Common myeloid progenitor, CD34-positive (primary cell): ENCODE data around the gene TMEM181.
A peak's percentile ranks its signal among the peaks of the same experiment; 100 is the strongest.

Source experiments
- CTCF ChIA-PET: fragments of 350-600 bp; sonication (Branson Sonifier 250); formaldehyde crosslinking; loops from one replicate; lab custom pipeline; 2021; ENCODE audit warnings: antibody characterized with exemption; lab: Charles Lee
- POLR2A ChIA-PET: fragments of 350-600 bp; sonication (Branson Sonifier 250); formaldehyde crosslinking; loops from one replicate; lab custom pipeline; 2021; ENCODE audit warnings: antibody characterized with exemption; lab: Charles Lee
- DNase-seq, 3 donors: peaks; one replicate each; pipeline versions ENCODE4 v3.0.0 to v3.0.0-alpha.2; 2013
- H3K27ac ChIP-seq, 2 experiments: 1 replicate in 1 of 2; 2 replicates in 1 of 2; pipeline ENCODE4 v1.7.0; 2013; ENCODE audit warnings: inconsistent platforms in 2 of 2, low read length in 2 of 2, mild to moderate bottlenecking in 2 of 2, low read depth in 1 of 2, moderate library complexity in 1 of 2; ENCODE audit not compliant: severe bottlenecking in 2 of 2, insufficient read depth in 1 of 2, poor library complexity in 1 of 2
- H3K27me3 ChIP-seq, 5 experiments: replicated peaks in 2 of 5; 1 replicate in 3 of 5; 2 replicates in 2 of 5; pipeline versions ENCODE4 v1.6.1 to v1.7.0; 2013; ENCODE audit warnings: low read length in 4 of 5, mild to moderate bottlenecking in 2 of 5, moderate library complexity in 2 of 5, inconsistent platforms in 1 of 5; ENCODE audit not compliant: insufficient read depth in 5 of 5, control insufficient read depth in 4 of 5
- H3K36me3 ChIP-seq, 4 experiments: 1 replicate in 2 of 4; 2 replicates in 2 of 4; pipeline versions ENCODE4 v1.6.1 to v1.7.0; 2013; ENCODE audit warnings: low read length in 3 of 4, control low read depth in 1 of 4, mild to moderate bottlenecking in 1 of 4; ENCODE audit not compliant: control insufficient read depth in 4 of 4, insufficient read depth in 4 of 4
- H3K4me1 ChIP-seq, 4 experiments: 1 replicate in 3 of 4; 2 replicates in 1 of 4; pipeline versions ENCODE4 v1.6.1 to v1.7.1; 2013; ENCODE audit warnings: low read length in 3 of 4, mild to moderate bottlenecking in 3 of 4, control low read depth in 1 of 4, inconsistent platforms in 1 of 4, moderate library complexity in 1 of 4; ENCODE audit not compliant: control insufficient read depth in 4 of 4, insufficient read depth in 4 of 4; ENCODE audit errors: control extremely low read depth in 1 of 4
- H3K4me3 ChIP-seq, 7 experiments: 1 replicate in 4 of 7; 2 replicates in 3 of 7; pipeline versions ENCODE4 v1.5.1 to v1.7.0; 2013; ENCODE audit warnings: mild to moderate bottlenecking in 7 of 7, low read length in 6 of 7, moderate library complexity in 6 of 7, inconsistent platforms in 2 of 7, low read depth in 2 of 7, control low read depth in 1 of 7; ENCODE audit not compliant: insufficient read depth in 4 of 7, control insufficient read depth in 1 of 7; ENCODE audit errors: extremely low read depth in 1 of 7
- H3K9me3 ChIP-seq, 5 experiments: 1 replicate in 4 of 5; 2 replicates in 1 of 5; pipeline versions ENCODE4 v1.6.1 to v1.7.1; 2013; ENCODE audit warnings: low read length in 4 of 5, mild to moderate bottlenecking in 2 of 5, inconsistent platforms in 1 of 5, low read depth in 1 of 5, moderate library complexity in 1 of 5; ENCODE audit not compliant: control insufficient read depth in 4 of 5, insufficient read depth in 2 of 5; ENCODE audit errors: control extremely low read depth in 1 of 5
- WGBS: methylation state at CpG from one replicate; pipeline ENCODE4 v1.1.5; 2013; ENCODE audit not compliant: insufficient coverage; 5-methylcytosine and 5-hydroxymethylcytosine counted together

Gene TMEM181

GRCh38 chr6:158607411-158608170 lies 47.7 kb downstream of the TMEM181 start:
- peaks cover 13 to 85% (median 61%) of the 10 kb centered on the region in 4 experiments for H3K36me3 ChIP-seq
- H3K9me3 ChIP-seq: no peaks in the 10 kb centered on the region
- H3K27ac ChIP-seq: no peak overlapping the region
- ChIA-PET POLR2A (no interaction called here), CTCF (interaction anchor here (0.7 to 1.1 kb wide), 4 partner anchors 14 to 393 kb away, joined by 3 to 5 read pairs (median 4); no protein-coding TSS in a partner anchor)
- no peaks in the 10 kb centered on the region for H3K27me3 ChIP-seq
- over 99% methylated on average over 13 of the region's 14 CpGs for WGBS
- H3K4me1 ChIP-seq: no peaks in the 10 kb centered on the region
- H3K4me3 ChIP-seq: peak overlapping the region in 1 of 7 experiments; percentile 2
- DNase-seq: no peak

- Histone ChIP-seq H3K9me3 (no peaks in the 10 kb centered on the region), H3K4me3 (no peak overlapping the region), H3K27ac (no peak overlapping the region), H3K27me3 (no peaks in the 10 kb centered on the region), H3K36me3 (peaks cover 13 to 85% (median 61%) of the 10 kb centered on the region in 4 experiments), H3K4me1 (no peaks in the 10 kb centered on the region)
- ChIA-PET CTCF (interaction anchor here (1.1 kb wide), 2 partner anchors 62 to 389 kb away, joined by 3 to 5 read pairs; no protein-coding TSS in a partner anchor), POLR2A (no interaction called here)
- no peak for DNase-seq
- WGBS: 97% methylated on average over 9 of the region's 12 CpGs
Observed at GRCh38 chr6:158608221-158608620, 48.3 kb downstream of the TMEM181 start.

- POLR2A ChIA-PET: no interaction called here
- 98% methylated on average over 12 of the region's 13 CpGs for WGBS
- DNase-seq: no peak
- CTCF ChIA-PET: interaction anchor here (0.9 to 1.1 kb wide), 3 partner anchors 36 to 381 kb away, joined by 3 to 6 read pairs (median 3); no protein-coding TSS in a partner anchor
- peaks cover 15 to 79% (median 56%) of the 10 kb centered on the region in 4 experiments for H3K36me3 ChIP-seq
- H3K27ac ChIP-seq: no peak overlapping the region
- no peaks in the 10 kb centered on the region for H3K27me3 ChIP-seq
- no peaks in the 10 kb centered on the region for H3K4me1 ChIP-seq
- H3K9me3 ChIP-seq: no peaks in the 10 kb centered on the region
- no peak overlapping the region for H3K4me3 ChIP-seq
Observed at GRCh38 chr6:158609455-158610155, 49.7 kb downstream of the TMEM181 start.

GRCh38 chr6:158610319-158610968 lies 50.6 kb downstream of the TMEM181 start:
- Histone ChIP-seq H3K27ac (no peak overlapping the region), H3K36me3 (peaks cover 15 to 76% (median 55%) of the 10 kb centered on the region in 4 experiments), H3K4me1 (peaks cover 0 to 1% (median 0%) of the 10 kb centered on the region in 4 experiments), H3K9me3 (no peaks in the 10 kb centered on the region), H3K27me3 (no peaks in the 10 kb centered on the region), H3K4me3 (no peak overlapping the region)
- DNase-seq: no peak
- POLR2A ChIA-PET: no interaction called here
- CTCF ChIA-PET: interaction anchor here (1.0 to 1.1 kb wide), 2 partner anchors 81 to 382 kb away, joined by 3 to 6 read pairs; no protein-coding TSS in a partner anchor
- 100% methylated on average over 3 of the region's 9 CpGs for WGBS

- CTCF ChIA-PET: interaction anchor here (0.6 to 1.1 kb wide), 3 partner anchors 41 to 383 kb away, joined by 3 to 6 read pairs (median 3); no protein-coding TSS in a partner anchor
- Histone ChIP-seq H3K4me3 (no peak overlapping the region), H3K9me3 (no peaks in the 10 kb centered on the region), H3K36me3 (peaks cover 15 to 70% (median 50%) of the 10 kb centered on the region in 4 experiments), H3K27me3 (no peaks in the 10 kb centered on the region), H3K4me1 (peaks cover 0 to 1% (median 0%) of the 10 kb centered on the region in 4 experiments), H3K27ac (no peak overlapping the region)
- POLR2A ChIA-PET: no interaction called here
- DNase-seq: no peak
- WGBS: 100% methylated on average over 3 of the region's 3 CpGs
Observed at GRCh38 chr6:158611039-158611438, 51.1 kb downstream of the TMEM181 start.

GRCh38 chr6:158611541-158612370 lies 51.9 kb downstream of the TMEM181 start:
- POLR2A ChIA-PET: no interaction called here
- WGBS: 95% methylated on average over 12 of the region's 14 CpGs
- CTCF ChIA-PET: interaction anchor here (0.6 kb wide), 1 partner anchor 42 kb away, joined by 3 read pairs; no protein-coding TSS in a partner anchor
- Histone ChIP-seq H3K9me3 (no peaks in the 10 kb centered on the region), H3K27ac (no peak overlapping the region), H3K27me3 (no peaks in the 10 kb centered on the region), H3K36me3 (peaks cover 14 to 63% (median 47%) of the 10 kb centered on the region in 4 experiments), H3K4me3 (no peak overlapping the region), H3K4me1 (peaks cover 0 to 1% (median 0%) of the 10 kb centered on the region in 4 experiments)
- no peak for DNase-seq
